GM19025 (cell line): ENCODE data around the gene FAM181A.

ENCODE experiments used
- ATAC-seq: cut with Tn5 transposase; IDR thresholded peaks from one replicate; pipeline ENCODE4 v1.9.1; 2021; ENCODE audit warnings: mild to moderate bottlenecking, low read depth, moderate library complexity; ENCODE audit not compliant: unreplicated experiment

FAM181A gene

GRCh38 chr14:93928184-93929047 lies 1.3 kb downstream of the FAM181A start:
- no peak for ATAC-seq

- no peak for ATAC-seq
These were observed 1.9 kb downstream of the FAM181A start for GRCh38 chr14:93929048-93929535.

DNA sequence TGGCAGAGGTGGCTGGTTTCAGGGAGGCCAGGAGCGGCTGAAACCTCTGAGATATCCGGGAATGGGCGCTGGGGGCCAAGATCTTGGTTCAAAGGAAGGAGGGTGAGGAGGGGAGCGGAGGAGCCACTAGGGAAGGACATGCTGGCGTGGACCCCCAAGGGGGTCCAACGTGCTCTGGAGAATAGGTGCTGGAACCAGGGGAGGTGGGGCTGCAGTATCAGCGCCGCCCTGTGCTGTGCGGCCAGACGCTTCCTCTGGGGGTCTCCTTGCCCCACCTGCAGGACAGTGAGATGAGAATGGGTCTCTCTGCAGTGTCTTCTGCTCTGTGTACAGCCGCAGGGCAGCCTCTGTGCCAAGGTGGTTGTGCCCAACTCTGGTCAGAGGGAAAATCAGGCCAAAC lies 2.5 kb downstream of the FAM181A start:
- no peak for ATAC-seq

- ATAC-seq: no peak
These were observed 3.3 kb downstream of the FAM181A start for GRCh38 chr14:93930296-93930988.

DNA sequence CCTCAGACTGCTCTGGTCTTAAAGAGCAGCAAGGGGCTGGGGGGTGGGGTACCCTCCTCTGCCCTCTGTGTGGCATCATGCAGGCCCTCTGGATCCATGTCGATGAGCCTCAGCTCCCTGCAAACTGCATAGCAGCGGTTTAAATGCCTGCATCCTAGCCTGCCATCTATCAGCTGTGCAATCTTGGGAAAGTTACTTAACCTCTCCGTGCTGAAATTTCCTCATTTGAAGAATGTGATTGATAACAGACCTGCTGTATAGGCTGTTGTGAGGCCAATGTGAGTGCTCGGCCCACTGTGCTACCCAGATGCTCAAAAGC lies 3.8 kb downstream of the FAM181A start:
- no peak for ATAC-seq

DNA sequence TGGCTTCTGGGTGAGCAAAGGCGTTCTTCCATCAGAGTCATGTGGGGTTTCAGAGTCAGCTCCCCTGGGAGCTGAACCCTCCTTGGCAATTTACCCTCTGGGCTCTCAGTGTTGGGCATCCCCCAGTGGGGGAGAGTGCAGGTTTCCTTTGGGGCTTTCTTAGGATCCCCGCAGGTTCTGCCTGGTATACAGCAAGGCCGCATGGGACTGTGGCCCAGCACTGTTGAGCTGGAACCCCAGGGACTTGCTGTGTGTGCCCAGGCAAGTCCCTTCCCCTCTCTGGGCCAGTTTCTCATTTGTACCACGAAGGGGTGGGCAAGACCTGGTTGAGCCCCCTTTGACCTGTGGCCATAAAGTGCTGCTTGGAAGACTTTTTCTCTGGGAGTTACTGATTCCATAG lies 5.5 kb downstream of the FAM181A start:
- no peak for ATAC-seq

GRCh38 chr14:93935213-93935612 lies 8.1 kb downstream of the FAM181A start:
- no peak for ATAC-seq

DNA sequence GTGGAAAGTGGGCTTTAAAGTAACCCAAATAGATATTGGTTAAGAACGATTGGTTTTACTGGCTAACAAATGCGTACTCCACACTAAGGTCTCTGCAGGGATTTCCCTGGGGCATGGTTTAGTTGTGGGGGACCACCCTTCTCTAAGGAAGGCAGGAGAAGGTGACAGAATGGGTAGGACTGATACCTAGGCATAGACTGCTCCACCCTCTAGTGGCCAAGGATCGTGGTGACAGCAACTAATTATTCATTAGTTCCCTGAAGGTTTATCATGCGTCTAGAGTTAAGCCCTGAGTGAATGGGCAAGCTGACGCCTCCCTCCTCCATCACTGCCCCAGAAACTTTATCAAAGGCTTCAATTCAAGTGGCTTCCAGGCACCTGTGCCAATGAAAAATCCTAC lies 9.1 kb downstream of the FAM181A start:
- no peak for ATAC-seq

DNA sequence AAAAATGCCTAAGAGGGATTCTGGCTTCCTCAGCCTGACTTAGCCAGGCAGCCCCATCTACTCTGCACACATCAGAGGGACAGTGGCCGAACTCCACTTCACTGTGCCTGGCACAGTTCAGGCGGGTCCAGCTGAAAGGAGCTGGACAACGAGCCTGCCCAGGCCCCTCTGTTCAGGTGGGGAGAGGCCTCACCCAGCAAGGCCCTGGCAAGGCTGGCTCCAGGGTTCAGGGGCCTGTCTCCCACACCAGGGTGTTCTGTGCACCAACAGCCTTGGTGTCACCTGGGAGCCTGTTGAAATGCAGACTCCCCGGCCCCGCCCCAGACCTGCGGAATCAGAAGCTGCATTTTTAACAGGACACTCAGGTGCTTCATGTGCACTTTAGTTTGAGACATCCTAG lies 9.8 kb downstream of the FAM181A start:
- ATAC-seq: no peak

DNA sequence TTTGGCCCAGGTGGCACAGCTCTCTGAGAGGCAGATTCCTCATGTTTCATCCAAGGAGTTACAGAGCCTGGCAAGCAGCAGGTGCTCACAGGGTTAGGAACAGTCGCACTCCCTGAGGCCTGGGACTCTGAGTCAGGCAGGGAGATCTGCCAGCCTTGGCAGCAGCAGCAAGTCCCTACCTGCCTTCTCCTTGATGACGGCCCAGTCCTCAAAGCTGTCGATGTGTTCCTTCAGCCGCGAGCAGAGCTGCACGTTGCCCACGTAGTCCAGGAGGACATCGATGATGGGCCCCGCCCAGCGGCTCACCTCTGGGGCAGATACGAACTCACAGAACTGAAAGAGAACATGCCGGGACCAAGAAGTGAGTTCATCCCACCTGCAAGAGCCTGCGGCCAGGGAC lies 10.4 kb downstream of the FAM181A start:
- no peak for ATAC-seq

GRCh38 chr14:93938751-93939303 lies 11.7 kb downstream of the FAM181A start:
- no peak for ATAC-seq

GRCh38 chr14:93939304-93940229 lies 12.4 kb downstream of the FAM181A start:
- ATAC-seq: peak; percentile 85

DNA sequence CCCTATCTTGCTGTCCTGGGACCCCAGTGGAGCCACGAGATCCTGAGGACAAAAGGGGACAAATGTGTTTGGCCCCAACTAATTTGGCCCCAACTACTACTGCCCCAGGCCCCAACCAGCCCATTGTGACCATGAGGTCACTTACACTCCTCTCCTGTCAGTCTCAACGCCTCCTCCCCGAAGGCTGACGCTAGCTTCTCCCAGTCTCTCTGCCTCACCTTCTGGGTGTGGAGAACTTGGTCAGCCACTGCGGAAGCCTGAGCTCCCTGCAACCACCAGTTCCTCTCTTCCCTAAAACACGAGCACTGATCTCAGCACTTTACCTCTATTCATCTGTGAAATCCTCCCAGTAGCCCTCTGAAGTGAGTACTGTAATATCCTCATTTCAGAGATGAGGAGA lies 13.3 kb downstream of the FAM181A start:
- no peak for ATAC-seq

GRCh38 chr14:93941293-93941910 lies 14.3 kb downstream of the FAM181A start:
- no peak for ATAC-seq

- no peak for ATAC-seq
These were observed 15.9 kb downstream of the FAM181A start for GRCh38 chr14:93943052-93943451.

DNA sequence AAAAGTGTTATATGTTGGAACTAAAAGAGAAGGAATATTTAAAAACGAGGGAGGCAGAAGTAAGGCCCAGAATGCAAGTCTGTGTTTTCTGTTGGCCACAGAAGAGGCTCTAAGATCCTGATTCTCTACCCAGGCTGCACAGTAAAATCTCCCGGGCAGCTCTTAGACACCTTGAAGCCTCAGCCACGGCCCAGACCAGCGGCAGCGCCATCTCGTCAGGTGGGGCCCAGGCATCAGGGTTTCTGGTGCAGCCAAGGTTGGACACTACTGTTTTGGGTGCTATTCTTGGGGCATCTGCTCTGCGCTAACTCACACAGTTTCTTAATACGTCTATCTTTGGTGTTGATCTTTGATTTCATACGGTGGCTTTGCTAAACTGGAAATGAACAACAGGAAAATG lies 16.8 kb downstream of the FAM181A start:
- no peak for ATAC-seq

DNA sequence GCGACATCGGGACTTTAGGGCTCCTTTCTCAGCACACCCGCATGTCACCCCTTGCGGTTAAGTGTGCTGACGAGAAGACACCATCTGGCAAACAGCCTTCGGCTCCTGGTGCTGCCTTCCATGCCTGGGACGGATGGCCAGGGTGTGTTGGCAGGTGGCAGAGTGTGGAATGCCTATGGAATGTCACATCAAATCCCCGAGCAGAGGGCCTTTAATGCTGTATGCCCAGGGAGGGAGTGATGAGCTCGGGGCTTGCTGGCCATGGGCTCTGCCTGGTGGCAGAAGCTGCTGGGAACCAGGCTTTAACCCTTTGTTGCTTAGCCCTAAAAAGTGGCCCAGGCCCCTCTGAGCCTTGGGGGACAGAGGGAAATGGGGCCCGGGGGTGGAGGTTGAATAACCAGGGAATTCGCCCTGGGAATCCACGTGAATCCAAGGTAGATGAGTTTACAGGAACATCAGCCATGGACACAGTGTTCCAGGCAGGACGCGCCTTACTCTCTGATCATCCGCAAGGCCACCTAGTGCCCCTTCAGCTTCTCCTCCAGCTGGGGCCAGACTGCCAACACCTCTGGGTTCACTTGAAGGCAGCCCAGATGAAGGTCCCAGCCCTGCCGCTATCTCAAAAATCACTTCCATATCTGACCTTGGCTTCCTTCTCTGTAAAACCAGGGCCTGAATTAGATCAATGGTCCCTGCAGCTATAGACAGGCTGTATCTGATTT lies 17.4 kb downstream of the FAM181A start:
- ATAC-seq: no peak

- no peak for ATAC-seq
These were observed 17.9 kb downstream of the FAM181A start for GRCh38 chr14:93945070-93945399.

GRCh38 chr14:93946104-93946503 lies 19.0 kb downstream of the FAM181A start:
- no peak for ATAC-seq
